ENCODE measurements around the gene TLR8.

Gene TLR8

DNA sequence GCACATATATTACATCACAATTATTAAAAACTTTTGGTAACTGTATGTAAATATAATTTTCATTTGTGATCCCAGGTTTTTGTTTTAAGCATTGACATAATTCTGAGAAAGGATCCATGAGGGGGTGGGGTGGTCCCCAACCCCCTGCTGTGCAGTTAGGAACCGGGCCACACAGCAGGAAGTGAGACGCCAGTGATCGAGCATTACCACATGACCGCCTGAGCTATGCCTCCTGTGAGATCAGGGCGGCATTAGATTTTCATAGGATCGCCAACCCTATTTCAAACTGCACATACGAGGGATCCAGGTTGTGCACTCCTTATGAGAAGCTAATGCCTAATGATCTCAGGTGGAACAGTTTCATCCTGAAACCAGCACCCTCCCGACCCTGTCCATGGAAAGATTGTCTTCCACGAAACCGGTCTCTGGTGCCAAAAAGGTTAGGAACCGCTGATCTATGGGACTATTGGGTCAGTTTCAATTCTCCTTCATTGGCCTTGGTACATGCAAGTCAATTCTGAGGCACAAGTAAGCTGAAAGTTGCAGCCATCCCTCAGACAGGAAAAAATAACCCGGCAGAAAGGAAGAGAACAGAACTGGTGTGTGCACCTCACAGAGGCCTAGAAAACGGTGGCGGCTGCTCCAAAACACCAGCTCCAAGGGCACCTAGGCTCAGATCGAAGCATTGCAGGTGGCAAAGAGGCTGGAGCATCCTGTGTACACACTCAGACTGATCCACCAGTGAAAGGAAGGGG is 61.5 kb downstream of the TLR8 start:
- no peak for DNase-seq (ENCODE audit: insufficient read length, low spot score)
- no peak for FAIRE-seq
- TF ChIP-seq PAX5 (IDR thresholded peaks at IDR 0.05; ENCODE audit: insufficient read depth, low read length, severe bottlenecking) (no peak), TAF1 (IDR thresholded peaks at IDR 0.05; ENCODE audit: low read depth, low read length) (no peak), SPI1 (IDR thresholded peaks at IDR 0.05; ENCODE audit: low read depth, low read length) (no peak), POLR2AphosphoS5 (IDR thresholded peaks at IDR 0.05; ENCODE audit: low read depth, low read length) (no peak), POU2F2 (IDR thresholded peaks at IDR 0.05; ENCODE audit: low read depth, low read length) (no peak), POLR2A (IDR thresholded peaks at IDR 0.05; ENCODE audit: low read depth, low read length) (no peak)

DNA sequence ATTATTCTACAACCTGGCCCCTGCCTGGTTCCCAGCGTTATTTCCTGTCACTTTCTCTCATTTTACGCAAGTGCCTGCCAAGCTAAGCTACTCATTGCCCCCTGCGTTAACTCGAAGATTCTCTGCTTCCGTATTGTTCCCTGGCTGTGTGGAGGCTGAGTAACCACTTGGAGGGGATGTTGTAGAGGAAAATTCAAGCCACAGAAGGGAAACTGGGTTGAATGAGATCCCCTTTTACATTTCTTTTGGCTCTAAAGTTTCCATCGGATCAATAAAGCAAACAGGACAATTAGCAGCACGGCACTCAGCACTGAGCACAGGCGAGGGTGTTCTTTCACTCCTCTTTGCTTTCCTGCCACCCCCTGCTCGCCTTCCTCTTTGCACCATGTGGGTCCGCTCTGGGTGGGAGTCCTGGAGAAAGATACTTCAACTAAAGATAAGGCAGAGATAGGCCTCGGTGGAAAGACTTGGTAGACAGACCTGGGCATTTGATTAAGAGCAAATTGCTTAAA is 64.3 kb downstream of the TLR8 start:
- DNase-seq (ENCODE audit: insufficient read length, low spot score) (no peak), FAIRE-seq (peak; percentile 82)
- TF ChIP-seq POU2F2 (IDR thresholded peaks at IDR 0.05; ENCODE audit: low read depth, low read length) (no peak), POLR2A (IDR thresholded peaks at IDR 0.05; ENCODE audit: low read depth, low read length) (no peak), SPI1 (IDR thresholded peaks at IDR 0.05; ENCODE audit: low read depth, low read length) (no peak), TAF1 (IDR thresholded peaks at IDR 0.05; ENCODE audit: low read depth, low read length) (peak; percentile 37; the same call in 1 of the 2 replicates), POLR2AphosphoS5 (IDR thresholded peaks at IDR 0.05; ENCODE audit: low read depth, low read length) (no peak), PAX5 (IDR thresholded peaks at IDR 0.05; ENCODE audit: insufficient read depth, low read length, severe bottlenecking) (no peak)

DNA sequence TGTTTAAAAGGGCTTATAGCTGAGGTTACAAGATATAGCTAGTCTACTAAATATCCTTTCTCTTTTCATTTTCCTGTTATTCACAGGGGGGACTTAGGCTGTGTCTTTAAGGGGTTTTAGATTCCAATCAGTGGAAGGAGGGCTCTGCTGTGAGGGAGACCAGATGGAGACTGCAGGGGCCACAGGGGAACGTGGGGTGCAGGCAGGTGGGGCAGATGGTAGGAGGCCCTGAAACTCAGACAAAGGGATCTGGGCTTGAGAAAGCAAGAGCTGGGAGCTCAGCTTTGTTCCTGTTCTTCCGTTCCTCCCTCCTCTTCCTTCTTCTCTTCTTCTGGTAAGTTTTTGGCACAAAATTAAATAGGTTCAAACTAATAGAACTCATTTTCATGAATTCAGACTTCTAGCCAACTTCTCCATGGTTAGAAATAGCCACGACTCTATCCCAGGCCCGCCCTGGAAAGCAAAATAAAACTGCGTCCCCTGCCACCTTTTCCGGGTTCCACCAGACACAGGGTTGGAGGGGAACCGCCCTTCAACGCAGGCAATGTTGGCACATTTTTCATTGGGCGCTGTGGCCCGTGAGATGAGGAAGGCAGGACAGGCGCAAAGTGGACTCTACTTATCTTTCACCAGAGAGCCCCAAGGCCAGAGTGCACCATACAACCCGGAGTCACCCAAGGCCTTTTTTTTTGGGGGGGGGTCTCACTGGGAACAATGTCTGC is 65.0 kb downstream of the TLR8 start:
- DNase-seq (ENCODE audit: insufficient read length, low spot score): no peak
- no peak for FAIRE-seq
- no peak for TF ChIP-seq POLR2AphosphoS5 (IDR thresholded peaks at IDR 0.05; ENCODE audit: low read depth, low read length)
- TF ChIP-seq POU2F2 (IDR thresholded peaks at IDR 0.05; ENCODE audit: low read depth, low read length): no peak
- TF ChIP-seq TAF1 (IDR thresholded peaks at IDR 0.05; ENCODE audit: low read depth, low read length): no peak
- TF ChIP-seq POLR2A (IDR thresholded peaks at IDR 0.05; ENCODE audit: low read depth, low read length): no peak
- TF ChIP-seq PAX5 (IDR thresholded peaks at IDR 0.05; ENCODE audit: insufficient read depth, low read length, severe bottlenecking): no peak
- TF ChIP-seq SPI1 (IDR thresholded peaks at IDR 0.05; ENCODE audit: low read depth, low read length): no peak

DNA sequence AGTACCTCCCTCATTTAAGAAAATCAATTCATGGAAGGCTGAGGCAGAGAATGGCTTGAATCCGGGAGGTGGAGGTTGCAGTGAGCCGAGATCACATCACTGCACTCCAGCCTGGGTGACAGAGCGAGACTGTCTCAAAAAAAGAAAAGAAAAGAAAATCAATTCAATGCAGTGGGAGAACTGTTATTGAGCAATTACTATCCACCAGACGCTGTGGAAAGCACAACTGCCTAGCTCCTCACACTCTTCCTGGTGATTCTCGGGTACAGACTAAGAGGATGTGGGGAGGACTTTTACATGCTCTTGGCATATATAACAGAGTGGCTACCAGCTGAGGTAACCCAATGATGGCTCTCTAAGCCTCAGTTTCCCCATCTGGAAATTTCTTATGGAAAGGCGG is 65.8 kb downstream of the TLR8 start:
- DNase-seq (ENCODE audit: insufficient read length, low spot score) (no peak), FAIRE-seq (no peak)
- TF ChIP-seq SPI1 (IDR thresholded peaks at IDR 0.05; ENCODE audit: low read depth, low read length) (no peak), POLR2A (IDR thresholded peaks at IDR 0.05; ENCODE audit: low read depth, low read length) (no peak), TAF1 (IDR thresholded peaks at IDR 0.05; ENCODE audit: low read depth, low read length) (no peak), PAX5 (IDR thresholded peaks at IDR 0.05; ENCODE audit: insufficient read depth, low read length, severe bottlenecking) (no peak), POU2F2 (IDR thresholded peaks at IDR 0.05; ENCODE audit: low read depth, low read length) (no peak), POLR2AphosphoS5 (IDR thresholded peaks at IDR 0.05; ENCODE audit: low read depth, low read length) (no peak)
